A673 (cell line): Measurements from ENCODE around the gene FLT1. TPM values are rescaled to one million over a fixed set of nuclear protein-coding genes. Genes with fewer than 3 reads are reported as not detected.
A peak's percentile ranks its signal among the peaks of the same experiment; 100 is the strongest.

Source experiments
- BruUV-seq: library from RNA; stranded (reverse); fragments of 400-500 nt; replicated peaks from 2 replicates; lab custom pipeline; 2021; lab: Mats Ljungman, UMichigan
- CTCF ChIA-PET: fragments of 300-600 bp; sonication (Branson Sonifier 250); formaldehyde crosslinking; loops from one replicate; lab custom pipeline; 2022; ENCODE audit warnings: antibody characterized with exemption; lab: Charles Lee
- POLR2A ChIA-PET: fragments of 300-600 bp; sonication (Branson Sonifier 250); formaldehyde crosslinking; loops from one replicate; lab custom pipeline; 2022; ENCODE audit warnings: antibody characterized with exemption; ENCODE audit not compliant: low non-redundant PET; lab: Charles Lee
- DNase-seq: peaks from one replicate; pipeline ENCODE4 v3.0.0-alpha.2; 2015; ENCODE audit warnings: low spot score
- H3K27ac ChIP-seq: fragments of 200-600 bp; sonication (generic); 2 replicates; pipeline ENCODE4 v1.5.1; 2016; ENCODE audit warnings: mixed run types, low read depth, mild to moderate bottlenecking, mixed read lengths, antibody characterized with exemption, low read length; ENCODE audit not compliant: poor library complexity, severe bottlenecking
- H3K27me3 ChIP-seq: fragments of 200-600 bp; sonication (generic); replicated peaks from 2 replicates; pipeline ENCODE4 v1.6.1; 2017; ENCODE audit warnings: mixed run types, low read depth, mild to moderate bottlenecking, mixed read lengths, antibody characterized with exemption, low read length; ENCODE audit not compliant: insufficient read depth, poor library complexity
- H3K36me3 ChIP-seq: fragments of 200-600 bp; sonication (generic); 2 replicates; pipeline ENCODE4 v1.6.1; 2016; ENCODE audit warnings: mixed run types, mild to moderate bottlenecking, mixed read lengths, antibody characterized with exemption, low read length; ENCODE audit not compliant: insufficient read depth, poor library complexity, severe bottlenecking
- H3K4me1 ChIP-seq: fragments of 200-600 bp; sonication (generic); 2 replicates; pipeline ENCODE4 v1.6.1; 2017; ENCODE audit warnings: mixed run types, mild to moderate bottlenecking, mixed read lengths, antibody characterized with exemption, low read length; ENCODE audit not compliant: insufficient read depth, poor library complexity, severe bottlenecking
- H3K4me3 ChIP-seq: fragments of 200-600 bp; sonication (generic); 2 replicates; pipeline ENCODE4 v1.5.1; 2016; ENCODE audit warnings: low read depth, mixed run types, mild to moderate bottlenecking, mixed read lengths, low read length; ENCODE audit not compliant: poor library complexity, severe bottlenecking
- H3K9me3 ChIP-seq: fragments of 200-600 bp; sonication (generic); 2 replicates; pipeline ENCODE4 v1.6.1; 2016; ENCODE audit warnings: mixed run types, low read depth, mild to moderate bottlenecking, mixed read lengths, antibody characterized with exemption, low read length; ENCODE audit not compliant: poor library complexity, severe bottlenecking
- EZH2 ChIP-seq: fragments of 200-600 bp; sonication (generic); IDR thresholded peaks from 2 replicates; pipeline ENCODE4 v1.6.1; 2017; ENCODE audit warnings: borderline replicate concordance, low read depth, mild to moderate bottlenecking, mixed read lengths, antibody characterized with exemption, low read length; ENCODE audit not compliant: poor library complexity, severe bottlenecking
- intact Hi-C: fragments of 100-400 bp; cut with micrococcal nuclease; formaldehyde crosslinking; loops from one replicate; pipeline ENCODE4 v1.10.0; 2022; ENCODE audit not compliant: unreplicated experiment
- total RNA-seq: library from RNA; stranded (reverse); gene quantifications from 2 replicates; pipeline ENCODE4 v1.2.3, GENCODE V29; 2021
- TF ChIP-seq, protein P1 (sequence below): fragments of 300-800, 200-600 bp; sonication (generic); conservative IDR thresholded peaks from 2 replicates; pipeline ENCODE4 v1.5.1; 2017; ENCODE audit warnings: low read depth, mild to moderate bottlenecking, antibody characterized with exemption, low read length, moderate library complexity, mixed read lengths

FLT1 gene
- total RNA-seq, 1 experiment from 2014 or later, result 5.2 TPM

DNA sequence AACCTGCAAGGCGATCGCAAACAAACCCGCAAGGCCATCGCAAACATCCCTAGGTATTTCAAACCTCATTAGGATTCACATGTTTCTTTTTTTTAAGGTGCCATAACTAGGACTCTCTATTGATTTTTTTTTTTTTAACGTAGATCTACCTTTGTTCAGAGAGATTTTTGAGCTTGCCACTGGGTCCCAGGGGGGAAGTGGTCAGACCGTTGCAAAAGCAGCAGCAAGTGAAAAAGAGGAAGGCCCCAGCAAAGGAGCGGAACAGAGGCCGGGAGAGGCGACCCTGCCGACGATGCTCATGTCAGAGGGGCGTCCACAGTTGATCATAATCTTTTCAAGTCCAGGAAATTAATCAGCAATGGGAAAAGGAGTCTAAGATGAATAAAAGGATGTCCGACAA, 32.7 kb upstream of the FLT1 start:
- no peaks in the 10 kb centered on the region for H3K27me3 ChIP-seq
- BruUV-seq, result no TSS peak
- CTCF ChIA-PET, result no interaction called here
- POLR2A ChIA-PET, result interaction anchor here (0.6 kb wide), 1 partner anchor 23 kb away, joined by 5 read pairs; no protein-coding TSS in a partner anchor
- DNase-seq, result no peak
- H3K27ac ChIP-seq, result no peak overlapping the region
- intact Hi-C loops, result no loop called here
- no peaks in the 10 kb centered on the region for H3K36me3 ChIP-seq
- no peaks in the 10 kb centered on the region for H3K9me3 ChIP-seq
- H3K4me3 ChIP-seq, result no peak overlapping the region
- H3K4me1 ChIP-seq, result peaks cover 20% of the 10 kb centered on the region
- no peak for TF ChIP-seq EZH2
- TF ChIP-seq, protein P1, sequence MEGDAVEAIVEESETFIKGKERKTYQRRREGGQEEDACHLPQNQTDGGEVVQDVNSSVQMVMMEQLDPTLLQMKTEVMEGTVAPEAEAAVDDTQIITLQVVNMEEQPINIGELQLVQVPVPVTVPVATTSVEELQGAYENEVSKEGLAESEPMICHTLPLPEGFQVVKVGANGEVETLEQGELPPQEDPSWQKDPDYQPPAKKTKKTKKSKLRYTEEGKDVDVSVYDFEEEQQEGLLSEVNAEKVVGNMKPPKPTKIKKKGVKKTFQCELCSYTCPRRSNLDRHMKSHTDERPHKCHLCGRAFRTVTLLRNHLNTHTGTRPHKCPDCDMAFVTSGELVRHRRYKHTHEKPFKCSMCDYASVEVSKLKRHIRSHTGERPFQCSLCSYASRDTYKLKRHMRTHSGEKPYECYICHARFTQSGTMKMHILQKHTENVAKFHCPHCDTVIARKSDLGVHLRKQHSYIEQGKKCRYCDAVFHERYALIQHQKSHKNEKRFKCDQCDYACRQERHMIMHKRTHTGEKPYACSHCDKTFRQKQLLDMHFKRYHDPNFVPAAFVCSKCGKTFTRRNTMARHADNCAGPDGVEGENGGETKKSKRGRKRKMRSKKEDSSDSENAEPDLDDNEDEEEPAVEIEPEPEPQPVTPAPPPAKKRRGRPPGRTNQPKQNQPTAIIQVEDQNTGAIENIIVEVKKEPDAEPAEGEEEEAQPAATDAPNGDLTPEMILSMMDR, result no peak

DNA sequence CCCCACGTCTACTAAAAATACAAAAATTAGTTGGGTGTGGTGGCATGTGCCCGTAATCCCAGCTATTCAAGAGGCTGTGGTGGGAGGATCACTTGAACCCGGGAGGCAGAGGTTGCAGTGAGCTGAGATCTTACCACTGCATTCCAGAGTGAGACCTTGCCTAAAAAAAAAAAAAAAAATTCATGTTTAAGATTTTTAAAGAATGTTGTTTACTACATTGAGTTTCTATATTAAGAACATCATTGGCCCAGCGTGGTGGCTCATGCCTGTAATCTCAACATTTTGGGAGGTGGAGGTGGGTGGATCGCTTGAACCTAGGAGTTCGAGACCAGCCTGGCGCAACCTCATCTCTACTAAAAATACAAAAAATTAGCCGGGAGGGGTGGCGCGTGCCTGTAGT, 31.9 kb upstream of the FLT1 start:
- BruUV-seq, result no TSS peak
- TF ChIP-seq, protein P1, result no peak
- TF ChIP-seq EZH2, result no peak
- Histone ChIP-seq H3K9me3 (no peaks in the 10 kb centered on the region), H3K36me3 (no peaks in the 10 kb centered on the region), H3K27me3 (no peaks in the 10 kb centered on the region), H3K27ac (no peak overlapping the region), H3K4me3 (no peak overlapping the region), H3K4me1 (peaks cover 18% of the 10 kb centered on the region)
- DNase-seq, result no peak
- intact Hi-C loops, result no loop called here
- CTCF ChIA-PET, result no interaction called here
- POLR2A ChIA-PET, result no interaction called here

DNA sequence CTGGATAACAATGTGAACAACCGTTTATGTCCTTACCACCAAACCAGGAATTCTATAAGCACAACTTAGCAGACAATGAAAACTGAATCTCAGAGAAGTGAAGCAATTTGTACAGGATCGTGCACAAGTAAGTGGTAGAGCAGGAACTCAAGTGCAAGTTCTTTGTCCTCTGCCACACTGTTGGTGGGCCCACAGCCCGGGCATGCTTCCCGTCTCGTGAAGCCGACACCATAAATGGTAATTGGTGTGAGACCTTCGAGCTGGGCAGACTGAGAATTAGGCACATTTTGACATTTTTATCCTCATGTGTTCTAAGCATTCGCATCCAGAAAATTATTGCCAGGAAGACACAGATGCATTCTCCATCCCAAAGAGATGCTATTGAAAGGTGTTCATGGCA, 27.9 kb upstream of the FLT1 start:
- no peak for TF ChIP-seq EZH2
- Histone ChIP-seq H3K9me3 (no peaks in the 10 kb centered on the region), H3K4me1 (no peaks in the 10 kb centered on the region), H3K27me3 (no peaks in the 10 kb centered on the region), H3K4me3 (no peak overlapping the region), H3K36me3 (no peaks in the 10 kb centered on the region), H3K27ac (no peak overlapping the region)
- BruUV-seq, result no TSS peak
- DNase-seq, result peak; percentile 53
- intact Hi-C loops, result no loop called here
- POLR2A ChIA-PET, result interaction anchor here (0.7 kb wide), 1 partner anchor 185 kb away, joined by 3 read pairs; no protein-coding TSS in a partner anchor
- CTCF ChIA-PET, result no interaction called here

DNA sequence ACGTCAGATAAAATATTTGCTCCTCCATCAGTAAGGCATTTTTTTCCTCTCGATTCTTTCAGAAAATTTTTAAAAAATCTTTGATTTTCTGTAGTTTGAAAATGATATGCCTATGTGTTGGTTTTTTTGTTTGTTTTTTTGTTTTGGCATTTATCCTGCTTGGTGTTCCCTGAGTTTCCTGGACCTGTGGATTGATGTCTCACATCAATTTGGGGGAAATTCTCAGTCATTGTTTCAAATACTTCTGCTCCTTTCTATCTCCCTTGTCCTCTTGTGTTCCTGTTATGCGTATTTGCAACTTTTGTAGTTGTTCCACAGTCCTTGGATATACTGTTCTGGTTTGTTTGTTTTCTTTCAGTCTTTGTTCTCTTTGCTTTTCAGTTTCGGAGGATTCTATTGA, 18.8 kb upstream of the FLT1 start:
- Histone ChIP-seq H3K27ac (no peak overlapping the region), H3K36me3 (no peaks in the 10 kb centered on the region), H3K4me1 (no peaks in the 10 kb centered on the region), H3K27me3 (no peaks in the 10 kb centered on the region), H3K9me3 (no peaks in the 10 kb centered on the region), H3K4me3 (no peak overlapping the region)
- ChIA-PET POLR2A (no interaction called here), CTCF (no interaction called here)
- BruUV-seq, result no TSS peak
- DNase-seq, result no peak
- intact Hi-C loops, result no loop called here
- TF ChIP-seq, protein P1, result no peak
- no peak for TF ChIP-seq EZH2
